Type B pancreatic cell (in vitro differentiated cells): ENCODE data around the gene KISS1R. TPM values are rescaled to one million over a fixed set of nuclear protein-coding genes. Genes with fewer than 3 reads are reported as not detected.

Source experiments
- DNase-seq: peaks from one replicate; pipeline ENCODE4 v3.0.0; 2021; ENCODE audit warnings: mixed read lengths; ENCODE audit not compliant: unreplicated experiment; ENCODE audit errors: extremely low spot score
- H3K27ac Mint-ChIP-seq: 2 replicates; pipeline ENCODE4 v1.8.0; 2021; ENCODE audit warnings: mild to moderate bottlenecking, mixed read lengths
- H3K27me3 Mint-ChIP-seq: 2 replicates; pipeline ENCODE4 v1.8.0; 2021; ENCODE audit warnings: mixed read lengths
- H3K36me3 Mint-ChIP-seq: 2 replicates; pipeline ENCODE4 v1.8.0; 2021; ENCODE audit warnings: mixed read lengths
- H3K4me1 Mint-ChIP-seq: one replicate; pipeline ENCODE4 v1.8.0; 2021; ENCODE audit warnings: mixed read lengths; ENCODE audit not compliant: unreplicated experiment
- H3K4me3 Mint-ChIP-seq: 2 replicates; pipeline ENCODE4 v1.8.0; 2021; ENCODE audit warnings: mild to moderate bottlenecking, mixed read lengths
- H3K9me3 Mint-ChIP-seq: 2 replicates; pipeline ENCODE4 v1.8.0; 2021; ENCODE audit warnings: mixed read lengths
- total RNA-seq: library from RNA; stranded (reverse); gene quantifications from 2 replicates; pipeline ENCODE4 v1.2.1, GENCODE V29; 2021; ENCODE audit warnings: low replicate concordance
- TF ChIP-seq, protein P1 (sequence below): fragments of 200-600 bp; sonication (generic); conservative IDR thresholded peaks from 2 replicates; pipeline ENCODE4 v1.5.0; 2021; ENCODE audit warnings: antibody characterized with exemption, mild to moderate bottlenecking

The KISS1R gene
- total RNA-seq, 1 donor from 2014 or later = 1.2 TPM

DNA sequence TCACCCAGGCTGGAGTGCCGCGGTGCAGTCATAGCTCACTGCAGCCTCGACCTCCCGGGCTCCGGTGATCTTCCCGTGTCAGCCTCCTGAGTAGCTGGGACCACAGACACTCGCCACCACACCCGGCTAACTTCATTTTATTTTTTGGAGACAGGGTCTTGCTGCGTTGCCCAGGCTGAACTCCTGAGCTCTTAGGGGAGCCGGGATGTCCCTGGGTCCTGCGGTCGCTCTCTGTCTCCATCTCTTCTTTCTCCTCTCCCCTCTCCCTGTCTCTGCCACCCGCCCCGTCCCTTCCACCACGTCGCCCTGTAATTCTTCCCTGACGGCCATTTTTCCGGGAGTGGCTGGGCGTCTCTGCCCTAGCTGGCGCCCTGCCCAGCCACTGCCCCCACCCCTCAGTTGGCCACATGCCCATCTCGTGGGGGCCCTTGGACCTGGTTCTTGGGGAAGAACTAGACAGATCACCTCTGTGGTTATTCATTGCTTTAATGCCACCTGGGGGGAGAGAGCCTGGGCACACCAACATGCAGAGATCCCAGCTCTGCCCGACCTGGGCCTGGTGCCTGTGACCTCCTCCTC is 27.6 kb downstream of the KISS1R start:
- Mint-ChIP-seq H3K9me3 (no peaks in the 10 kb centered on the region), H3K4me1 (peaks cover 12% of the 10 kb centered on the region), H3K36me3 (peaks cover 11% of the 10 kb centered on the region), H3K4me3 (no peak overlapping the region), H3K27me3 (no peaks in the 10 kb centered on the region), H3K27ac (peak overlapping the region; percentile 46)
- peak; percentile 70 for DNase-seq
- TF ChIP-seq, protein P1, sequence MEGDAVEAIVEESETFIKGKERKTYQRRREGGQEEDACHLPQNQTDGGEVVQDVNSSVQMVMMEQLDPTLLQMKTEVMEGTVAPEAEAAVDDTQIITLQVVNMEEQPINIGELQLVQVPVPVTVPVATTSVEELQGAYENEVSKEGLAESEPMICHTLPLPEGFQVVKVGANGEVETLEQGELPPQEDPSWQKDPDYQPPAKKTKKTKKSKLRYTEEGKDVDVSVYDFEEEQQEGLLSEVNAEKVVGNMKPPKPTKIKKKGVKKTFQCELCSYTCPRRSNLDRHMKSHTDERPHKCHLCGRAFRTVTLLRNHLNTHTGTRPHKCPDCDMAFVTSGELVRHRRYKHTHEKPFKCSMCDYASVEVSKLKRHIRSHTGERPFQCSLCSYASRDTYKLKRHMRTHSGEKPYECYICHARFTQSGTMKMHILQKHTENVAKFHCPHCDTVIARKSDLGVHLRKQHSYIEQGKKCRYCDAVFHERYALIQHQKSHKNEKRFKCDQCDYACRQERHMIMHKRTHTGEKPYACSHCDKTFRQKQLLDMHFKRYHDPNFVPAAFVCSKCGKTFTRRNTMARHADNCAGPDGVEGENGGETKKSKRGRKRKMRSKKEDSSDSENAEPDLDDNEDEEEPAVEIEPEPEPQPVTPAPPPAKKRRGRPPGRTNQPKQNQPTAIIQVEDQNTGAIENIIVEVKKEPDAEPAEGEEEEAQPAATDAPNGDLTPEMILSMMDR = no peak

DNA sequence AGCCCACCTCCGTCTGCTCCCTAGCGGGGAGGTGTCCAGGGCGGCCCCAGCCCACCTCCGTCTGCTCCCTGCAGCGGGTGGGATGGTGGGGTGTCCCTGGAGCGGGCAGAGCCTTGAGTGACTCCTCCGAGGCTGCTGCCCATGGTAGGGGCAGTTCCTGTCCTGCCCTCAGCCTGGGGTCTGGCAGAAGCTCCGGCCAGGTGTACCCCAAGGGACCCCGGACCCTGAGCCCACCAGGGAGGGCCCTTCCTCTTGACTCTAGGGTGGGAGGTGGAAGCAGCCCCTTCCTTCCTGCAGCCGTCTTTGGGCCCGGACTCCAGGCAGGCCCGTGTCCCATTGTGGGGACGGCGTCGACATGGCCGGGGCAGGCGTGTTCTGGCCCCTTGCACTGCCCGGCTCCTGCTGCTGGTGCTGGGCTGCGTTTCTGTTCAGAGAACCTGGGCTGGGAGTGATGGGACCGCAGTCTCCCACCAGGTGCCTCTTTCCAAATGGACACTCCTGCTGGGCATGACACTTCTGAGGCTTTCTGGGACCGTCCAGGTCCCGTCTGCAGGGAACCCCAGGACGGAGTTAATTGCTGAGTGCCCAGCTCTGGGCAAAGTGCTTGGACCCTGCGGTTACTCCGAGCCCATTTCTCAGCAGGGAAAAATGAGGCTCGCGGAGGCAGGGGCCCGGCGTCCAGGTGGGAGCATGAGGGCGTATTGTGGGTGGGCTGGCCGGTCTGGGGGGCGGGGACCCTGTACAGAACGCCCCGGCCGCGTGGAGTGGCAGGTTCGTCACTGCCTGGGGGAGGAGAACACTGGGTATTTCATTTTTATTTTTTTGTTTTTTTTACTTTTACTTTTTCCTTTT is 28.5 kb downstream of the KISS1R start:
- H3K9me3 Mint-ChIP-seq = no peaks in the 10 kb centered on the region
- H3K4me1 Mint-ChIP-seq = peaks cover 6% of the 10 kb centered on the region
- TF ChIP-seq, protein P1 = no peak
- peak overlapping the region; percentile 46 for H3K27ac Mint-ChIP-seq
- no peak for DNase-seq
- H3K27me3 Mint-ChIP-seq = no peaks in the 10 kb centered on the region
- no peak overlapping the region for H3K4me3 Mint-ChIP-seq
- peaks cover 4% of the 10 kb centered on the region for H3K36me3 Mint-ChIP-seq

DNA sequence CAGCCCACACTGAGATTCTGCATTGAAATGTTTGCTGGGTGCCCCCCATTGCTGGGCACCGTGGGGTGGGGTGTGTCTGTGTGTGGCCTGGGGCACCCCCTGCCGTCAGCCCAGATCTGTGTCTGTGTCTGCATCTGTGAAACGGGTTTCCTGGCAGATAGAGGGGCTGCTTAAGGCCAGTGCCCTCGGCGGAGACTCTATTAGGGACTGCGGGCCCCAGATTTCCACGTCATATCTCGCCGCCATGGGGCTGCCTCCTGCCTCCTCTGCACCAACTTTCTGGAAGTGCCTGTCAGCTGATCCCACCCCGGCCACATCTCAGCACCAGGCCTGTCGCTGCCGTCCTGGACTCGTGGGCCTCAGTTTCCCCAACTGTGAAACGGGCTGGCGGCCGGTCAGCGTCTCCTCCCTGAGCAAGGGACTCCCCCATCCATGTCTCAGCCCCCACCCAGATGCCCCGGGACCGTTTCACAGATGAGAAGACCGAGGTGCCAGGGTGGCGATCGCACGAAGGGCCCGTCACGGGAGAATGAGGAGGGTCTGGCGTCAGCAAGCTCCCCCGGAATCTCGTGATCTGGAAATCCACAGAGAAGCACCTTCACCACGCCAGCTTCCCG is 30.1 kb downstream of the KISS1R start:
- H3K27ac Mint-ChIP-seq = no peak overlapping the region
- TF ChIP-seq, protein P1 = no peak

DNA sequence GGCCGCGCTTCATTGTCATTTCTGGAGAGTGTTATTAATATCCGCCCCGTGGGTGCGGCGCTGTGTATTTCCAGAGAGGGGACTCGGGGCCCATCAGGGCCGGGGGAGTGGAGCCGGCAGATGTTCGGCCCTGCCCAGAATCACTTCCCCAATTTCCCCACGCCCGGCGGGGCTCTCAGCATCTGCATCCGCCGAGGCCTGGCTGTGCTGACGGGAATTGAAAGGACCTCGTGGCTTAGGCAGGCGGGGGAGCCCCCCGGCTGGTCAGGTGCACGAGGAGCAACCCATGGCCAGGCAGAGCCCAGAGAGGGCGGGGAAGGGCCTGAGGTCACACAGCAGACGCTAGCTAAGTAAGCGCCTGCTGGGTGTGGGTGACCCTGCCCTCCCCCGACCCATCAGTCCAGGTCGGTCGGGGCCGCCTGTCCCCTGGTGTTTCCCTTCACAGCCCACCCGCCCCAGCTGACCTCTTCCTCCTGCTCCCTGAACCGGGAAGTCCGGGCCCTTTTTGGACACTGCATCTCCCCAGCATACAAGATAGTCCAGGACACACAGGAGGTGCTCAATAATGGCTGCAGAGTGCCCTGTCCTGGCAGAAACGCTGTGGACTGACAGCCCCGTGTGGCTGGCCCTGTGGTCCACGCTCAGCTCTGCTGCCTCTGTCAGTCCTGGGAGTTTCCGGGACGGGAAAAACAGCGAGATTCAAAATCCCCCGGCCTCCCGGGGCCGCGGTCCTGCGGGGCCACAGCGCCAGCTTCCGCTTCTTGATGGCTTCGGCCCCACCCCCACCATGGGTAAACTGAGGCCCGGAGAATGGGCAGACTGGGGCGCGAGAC is 30.8 kb downstream of the KISS1R start:
- Mint-ChIP-seq H3K27ac (no peak overlapping the region), H3K36me3 (no peaks in the 10 kb centered on the region), H3K4me1 (no peaks in the 10 kb centered on the region), H3K9me3 (no peaks in the 10 kb centered on the region), H3K27me3 (no peaks in the 10 kb centered on the region), H3K4me3 (no peak overlapping the region)
- DNase-seq = peak; percentile 69
- TF ChIP-seq, protein P1 = no peak

More for the DNA sequence above, 30.1 kb downstream of the KISS1R start:
- no peak overlapping the region for H3K4me3 Mint-ChIP-seq
- H3K9me3 Mint-ChIP-seq = no peaks in the 10 kb centered on the region
- H3K36me3 Mint-ChIP-seq = no peaks in the 10 kb centered on the region
- H3K27me3 Mint-ChIP-seq = no peaks in the 10 kb centered on the region
- DNase-seq = peak; percentile 64
- H3K4me1 Mint-ChIP-seq = no peaks in the 10 kb centered on the region

DNA sequence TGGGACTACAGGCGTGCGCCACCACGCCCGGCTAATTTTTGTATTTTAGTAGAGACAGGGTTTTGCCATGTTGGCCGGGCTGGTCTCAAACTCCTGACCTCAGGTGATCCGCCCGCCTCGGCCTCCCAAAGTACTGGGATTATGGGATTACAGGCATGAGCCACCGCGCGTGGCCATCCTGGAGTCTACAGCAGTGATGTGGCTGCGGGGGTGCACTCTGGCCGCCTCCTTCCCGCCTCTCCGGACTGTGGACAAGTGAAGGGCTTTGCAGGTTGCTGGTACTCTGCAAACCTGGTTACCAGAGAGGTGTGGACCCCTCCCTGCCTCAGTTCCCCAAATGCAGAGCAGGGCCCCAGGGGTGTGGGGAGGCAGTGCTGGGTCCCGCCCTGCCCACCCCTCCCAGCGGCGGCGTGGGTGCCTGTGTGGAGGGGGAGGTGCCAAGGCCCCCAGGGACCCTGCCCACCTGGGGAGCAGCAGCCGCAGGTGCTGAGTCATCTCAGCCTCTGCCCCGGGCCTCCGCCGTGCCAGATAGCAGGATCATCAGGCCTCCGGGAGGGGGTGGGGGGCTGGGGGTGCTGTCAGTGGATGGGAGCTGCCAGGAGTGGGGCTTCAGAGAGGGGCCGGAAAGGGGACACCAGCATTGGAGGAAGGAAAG is 31.8 kb downstream of the KISS1R start:
- H3K27me3 Mint-ChIP-seq = no peaks in the 10 kb centered on the region
- no peak overlapping the region for H3K4me3 Mint-ChIP-seq
- H3K36me3 Mint-ChIP-seq = no peaks in the 10 kb centered on the region
- H3K9me3 Mint-ChIP-seq = no peaks in the 10 kb centered on the region
- TF ChIP-seq, protein P1 = no peak
- peak; percentile 64 for DNase-seq
- H3K4me1 Mint-ChIP-seq = peaks cover 6% of the 10 kb centered on the region
- no peak overlapping the region for H3K27ac Mint-ChIP-seq
